SK-N-SH (cell line): ENCODE data around the gene ANKRD33B. TPM values are rescaled to one million over a fixed set of nuclear protein-coding genes. Genes with fewer than 3 reads are reported as not detected.
"Not testable (repeated sequence)": the region's sequence is repeated elsewhere in the genome, so short reads cannot be mapped to it uniquely, and the experiment has no call there.

Source experiments
- CTCF ChIA-PET: fragments of 300-600, 350-600 bp; formaldehyde crosslinking; extraction: SDS; loops from one replicate; lab custom pipeline; 2021; lab: Yijun Ruan, JAX
- POLR2A ChIA-PET: fragments of 350-600 bp; sonication (Branson Sonifier 250); formaldehyde crosslinking; extraction: SDS; loops from one replicate; lab custom pipeline; 2020; ENCODE audit warnings: antibody characterized with exemption, inconsistent platforms; lab: Yijun Ruan, JAX
- DNase-seq: peaks from one replicate; pipeline ENCODE4 v3.0.0; 2012
- H2AFZ ChIP-seq: fragments of 200-600 bp; sonication (generic); 2 replicates; pipeline ENCODE4 v1.8.1; 2016; ENCODE audit warnings: antibody characterized with exemption, mild to moderate bottlenecking, low read depth
- H3F3A ChIP-seq: fragments of 200-600 bp; sonication (generic); replicated peaks from 2 replicates; pipeline ENCODE3; 2016; ENCODE audit warnings: antibody characterized with exemption, mild to moderate bottlenecking; ENCODE audit not compliant: insufficient read depth
- H3K27ac ChIP-seq, 2 experiments: fragments of 200-500 bp in 1 of 2; fragments of 200-600 bp in 1 of 2; sonication (Bioruptor generic) in 1 of 2; sonication (generic), shearing (Covaris generic) in 1 of 2; 2 replicates each; pipeline versions ENCODE4 v1.5.1 to v1.6.1; 2014 to 2016; ENCODE audit warnings: low read depth in 2 of 2, inconsistent platforms in 1 of 2, low read length in 1 of 2, mild to moderate bottlenecking in 1 of 2, mixed read lengths in 1 of 2
- H3K27me3 ChIP-seq: fragments of 200-600 bp; sonication (generic), shearing (Covaris generic); 2 replicates; pipeline ENCODE4 v1.6.1; 2016; ENCODE audit warnings: mixed run types; ENCODE audit not compliant: insufficient read depth
- H3K36me3 ChIP-seq, 2 experiments: fragments of 200-500 bp in 1 of 2; fragments of 200-600 bp in 1 of 2; sonication (Bioruptor generic) in 1 of 2; sonication (generic) in 1 of 2; replicated peaks in 1 of 2; 2 replicates each; pipeline versions ENCODE3 to v1.5.1; 2014 to 2016; ENCODE audit warnings: low read length in 1 of 2, mild to moderate bottlenecking in 1 of 2; ENCODE audit not compliant: insufficient read depth in 2 of 2, control insufficient read depth in 1 of 2
- H3K4me1 ChIP-seq, 2 experiments: fragments of 200-500 bp in 1 of 2; fragments of 200-600 bp in 1 of 2; sonication (Bioruptor generic) in 1 of 2; sonication (generic), shearing (Covaris generic) in 1 of 2; 2 replicates each; pipeline versions ENCODE4 v1.5.1 to v1.6.1; 2014 to 2016; ENCODE audit warnings: low read depth in 1 of 2, low read length in 1 of 2, mixed run types in 1 of 2; ENCODE audit not compliant: insufficient read depth in 2 of 2, control insufficient read depth in 1 of 2
- H3K4me2 ChIP-seq: fragments of 200-600 bp; sonication (generic), shearing (Covaris generic); 2 replicates; pipeline ENCODE4 v1.6.1; 2017; ENCODE audit warnings: mixed run types
- H3K4me3 ChIP-seq, 2 experiments: fragments of 200-500 bp in 1 of 2; fragments of 200-600 bp in 1 of 2; sonication (Bioruptor generic) in 1 of 2; sonication (generic), shearing (Covaris generic) in 1 of 2; 2 replicates each; pipeline versions ENCODE4 v1.5.1 to v1.8.1; 2014 to 2016; ENCODE audit warnings: low read depth in 2 of 2, inconsistent platforms in 1 of 2, low read length in 1 of 2, mild to moderate bottlenecking in 1 of 2, mixed read lengths in 1 of 2, moderate library complexity in 1 of 2
- H3K79me2 ChIP-seq: fragments of 200-600 bp; sonication (generic); 2 replicates; pipeline ENCODE4 v1.8.1; 2017; ENCODE audit warnings: mild to moderate bottlenecking; ENCODE audit not compliant: insufficient read depth
- H3K9ac ChIP-seq: fragments of 200-600 bp; sonication (generic); 2 replicates; pipeline ENCODE4 v1.6.1; 2017; ENCODE audit warnings: mixed run types
- H3K9me2 ChIP-seq: fragments of 200-600 bp; sonication (generic); 2 replicates; pipeline ENCODE4 v1.6.1; 2017; ENCODE audit warnings: mixed run types
- H3K9me3 ChIP-seq: fragments of 200-600 bp; sonication (generic); 2 replicates; pipeline ENCODE4 v1.6.1; 2017; ENCODE audit warnings: mixed run types, mild to moderate bottlenecking, moderate library complexity
- H4K20me1 ChIP-seq: fragments of 200-600 bp; sonication (generic); 2 replicates; pipeline ENCODE4 v1.6.1; 2017; ENCODE audit warnings: mild to moderate bottlenecking, mixed run types; ENCODE audit not compliant: insufficient read depth
- EZH2phosphoT487 ChIP-seq: fragments of 200-600 bp; sonication (generic); IDR thresholded peaks from 2 replicates; pipeline ENCODE4 v1.6.1; 2017; ENCODE audit warnings: low read depth, mixed run types, mild to moderate bottlenecking, antibody characterized with exemption, moderate library complexity, borderline replicate concordance
- GATA2 ChIP-seq: sonication (generic); formaldehyde crosslinking; IDR thresholded peaks from 2 replicates; pipeline ENCODE4 v1.5.0; 2020; ENCODE audit warnings: mild to moderate bottlenecking, missing genetic modification reagents
- JUND ChIP-seq: IDR thresholded peaks from 2 replicates; pipeline ENCODE4 v1.4.0; 2012
- NFIC ChIP-seq: IDR thresholded peaks from 2 replicates; pipeline ENCODE4 v1.4.0; 2012; ENCODE audit warnings: borderline replicate concordance
- TAF1 ChIP-seq: IDR thresholded peaks from 2 replicates; pipeline ENCODE4 v1.6.1; 2012; ENCODE audit warnings: low read depth, mild to moderate bottlenecking, low read length, moderate library complexity, borderline replicate concordance
- USF2 ChIP-seq: fragments of 150-350 bp; IDR thresholded peaks from 2 replicates; pipeline ENCODE4 v1.6.1; 2017; ENCODE audit warnings: antibody characterized with exemption, low read length, low read depth, borderline replicate concordance
- ZBTB33 ChIP-seq: IDR thresholded peaks from 2 replicates; pipeline ENCODE4 v1.4.0; 2012; ENCODE audit warnings: low read depth, borderline replicate concordance
- WGBS: methylation state at CpG from one replicate; pipeline ENCODE4 v1.1.6; 2017; ENCODE audit warnings: low lambda C conversion rate; 5-methylcytosine and 5-hydroxymethylcytosine counted together
- polyA plus RNA-seq, 3 experiments: library from polyadenylated mRNA; depleted of rRNA; stranded (reverse); fragments of >200 nt; gene quantifications; 2 replicates each; pipeline ENCODE4 v1.2.3, GENCODE V29; 2012
- TF ChIP-seq, protein P1 (sequence below): fragments of 150-350 bp; IDR thresholded peaks from 2 replicates; pipeline ENCODE4 v1.6.1; 2016; ENCODE audit warnings: mild to moderate bottlenecking, low read depth, low read length
- TF ChIP-seq, protein P2 (sequence below): IDR thresholded peaks from 2 replicates; pipeline ENCODE4 v1.4.0; 2012; ENCODE audit warnings: low read depth, borderline replicate concordance

Gene ANKRD33B
- polyA plus RNA-seq, 1 of the 3 experiments (the other 2 are of a cell fraction) = 1.8 TPM

- TF ChIP-seq ZBTB33 (0 out of 2 replicates have a peak, but pooled peaks have one; percentile 27), JUND (peak; percentile 70), GATA2 (no peak), USF2 (no peak), TAF1 (no peak), EZH2phosphoT487 (no peak)
- TF ChIP-seq, protein P1, sequence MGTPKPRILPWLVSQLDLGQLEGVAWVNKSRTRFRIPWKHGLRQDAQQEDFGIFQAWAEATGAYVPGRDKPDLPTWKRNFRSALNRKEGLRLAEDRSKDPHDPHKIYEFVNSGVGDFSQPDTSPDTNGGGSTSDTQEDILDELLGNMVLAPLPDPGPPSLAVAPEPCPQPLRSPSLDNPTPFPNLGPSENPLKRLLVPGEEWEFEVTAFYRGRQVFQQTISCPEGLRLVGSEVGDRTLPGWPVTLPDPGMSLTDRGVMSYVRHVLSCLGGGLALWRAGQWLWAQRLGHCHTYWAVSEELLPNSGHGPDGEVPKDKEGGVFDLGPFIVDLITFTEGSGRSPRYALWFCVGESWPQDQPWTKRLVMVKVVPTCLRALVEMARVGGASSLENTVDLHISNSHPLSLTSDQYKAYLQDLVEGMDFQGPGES = no peak
Measured at GRCh38 chr5:10663489-10664179, 99.8 kb downstream of the ANKRD33B start (continued).

- H3K36me3 ChIP-seq = not testable (repeated sequence)
- TF ChIP-seq, protein P2, sequence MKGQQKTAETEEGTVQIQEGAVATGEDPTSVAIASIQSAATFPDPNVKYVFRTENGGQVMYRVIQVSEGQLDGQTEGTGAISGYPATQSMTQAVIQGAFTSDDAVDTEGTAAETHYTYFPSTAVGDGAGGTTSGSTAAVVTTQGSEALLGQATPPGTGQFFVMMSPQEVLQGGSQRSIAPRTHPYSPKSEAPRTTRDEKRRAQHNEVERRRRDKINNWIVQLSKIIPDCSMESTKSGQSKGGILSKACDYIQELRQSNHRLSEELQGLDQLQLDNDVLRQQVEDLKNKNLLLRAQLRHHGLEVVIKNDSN = peak; percentile 51; the same call in 1 of the 2 replicates
- 0 out of 2 replicates have a peak, but pooled peaks have one; percentile 46 for TF ChIP-seq NFIC
- TF ChIP-seq, all 33 proteins: peak for 2; not testable (repeated sequence) for 31
- H3F3A ChIP-seq, H2AFZ ChIP-seq, H3K4me3 ChIP-seq, H3K27me3 ChIP-seq, H3K79me2 ChIP-seq, H3K9me2 ChIP-seq, H4K20me1 ChIP-seq, H3K9me3 ChIP-seq, H3K9ac ChIP-seq, H3K4me2 ChIP-seq, POLR2A ChIA-PET, DNase-seq: not testable (repeated sequence)
- CTCF ChIA-PET = interaction anchor here (2.1 kb wide), 1 partner anchor 36 kb away, joined by 7 read pairs; no protein-coding TSS in a partner anchor
- WGBS = 85% methylated on average over 6 of the region's 6 CpGs
- peaks cover 7 to 50% of the 10 kb centered on the region in 2 experiments; a peak in 3 of 4 replicates for H3K4me1 ChIP-seq
- peak overlapping the region in 1 of 2 experiments; percentile 89; a peak in 2 of 4 replicates for H3K27ac ChIP-seq
Measured at GRCh38 chr5:10664180-10664769, 100.4 kb downstream of the ANKRD33B start.
